NCI-H2227 treated with DMSO at 0.1 percent for 48 hours (cell line): ENCODE measurements around the gene SPTBN1.

Experiments
- DNase-seq: peaks from one replicate; lab custom pipeline; 2025; lab: John Stamatoyannopoulos, UW

The SPTBN1 gene

GRCh38 chr2:54704688-54705605 lies 248.8 kb downstream of the SPTBN1 start:
- peak; percentile 30 for DNase-seq

- no peak for DNase-seq
Measured at GRCh38 chr2:54706622-54707021, 250.5 kb downstream of the SPTBN1 start.

GRCh38 chr2:54708584-54709335 lies 252.6 kb downstream of the SPTBN1 start:
- DNase-seq, result peak; percentile 35

GRCh38 chr2:54709336-54709809 lies 253.2 kb downstream of the SPTBN1 start:
- peak; percentile 40 for DNase-seq

- DNase-seq, result no peak
Measured at GRCh38 chr2:54710216-54710615, 254.1 kb downstream of the SPTBN1 start.

- no peak for DNase-seq
Measured at GRCh38 chr2:54712516-54712915, 256.4 kb downstream of the SPTBN1 start.

GRCh38 chr2:54714996-54715395 lies 258.9 kb downstream of the SPTBN1 start:
- DNase-seq, result no peak

GRCh38 chr2:54716375-54716774 lies 260.2 kb downstream of the SPTBN1 start:
- no peak for DNase-seq

- no peak for DNase-seq
Measured at GRCh38 chr2:54720563-54720962, 264.4 kb downstream of the SPTBN1 start.
